ENCODE results near the gene VASP. TPM values are rescaled to one million over a fixed set of nuclear protein-coding genes. Genes with fewer than 3 reads are reported as not detected.
A peak's percentile ranks its signal among the peaks of the same experiment; 100 is the strongest.

VASP gene
- polyA plus RNA-seq, 2 of the 4 experiments (the other 2 are of a cell fraction): 64.5 to 94.3 TPM

DNA sequence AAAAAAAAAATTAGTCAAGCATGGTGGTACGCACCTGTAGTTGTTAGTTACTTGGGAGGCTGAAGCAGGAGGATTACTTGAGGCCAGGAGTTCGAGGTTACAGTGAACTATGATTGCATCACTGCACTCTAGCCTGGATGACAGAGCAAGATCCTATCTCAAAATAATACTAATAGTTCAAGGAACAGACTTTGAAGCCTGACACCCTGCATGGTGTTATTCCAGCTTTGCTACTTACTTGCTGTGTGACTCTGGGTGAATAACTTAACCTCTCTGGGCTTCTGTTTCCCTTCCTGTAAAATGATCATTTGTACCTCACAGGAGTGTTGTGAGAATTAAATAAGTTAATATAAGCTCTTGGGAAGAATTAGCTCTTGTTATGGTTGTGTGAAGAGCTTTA is 43.0 kb upstream of the VASP start:
- 75% methylated on average over 2 of the region's 2 CpGs for WGBS (ENCODE audit: missing lambda C conversion rate)
- DNase-seq (ENCODE audit: low read depth in 1 of 2, low spot score in 1 of 2): no peak
- no peak for ATAC-seq
- no peak for FAIRE-seq
- no peaks in the 10 kb centered on the region for H3K9me3 ChIP-seq
- ChIA-PET CTCF (interaction anchor here (1.1 to 33.4 kb wide), 4 partner anchors 9 to 27 kb away, joined by 3 to 1883 read pairs (median 132); partner anchors contain the start of gene ERCC1), POLR2A (no interaction called here)
- TF ChIP-seq ZNF302 (CRISPR knock-in tag; IDR thresholded peaks at IDR 0.05) (no peak), ZSCAN20 (CRISPR knock-in tag; IDR thresholded peaks at IDR 0.05) (no peak), CEBPB (IDR thresholded peaks at IDR 0.05) (peak in 1 of 2 experiments; percentile 21; a peak in 1 of 4 replicates), KDM1A (IDR thresholded peaks at IDR 0.05; ENCODE audit: low read depth) (peak; percentile 49; the same call in 1 of the 2 replicates), ZC3H11A (IDR thresholded peaks at IDR 0.05) (no peak), HOXA7 (CRISPR knock-in tag; IDR thresholded peaks at IDR 0.05) (no peak; the same call in 1 of the 2 replicates), POLR2A (IDR thresholded peaks at IDR 0.05; ENCODE audit: low read length) (no peak), ZFP36 (IDR thresholded peaks at IDR 0.05; ENCODE audit: borderline replicate concordance, partially characterized antibody) (peak; percentile 81)
- TF ChIP-seq, protein P1, sequence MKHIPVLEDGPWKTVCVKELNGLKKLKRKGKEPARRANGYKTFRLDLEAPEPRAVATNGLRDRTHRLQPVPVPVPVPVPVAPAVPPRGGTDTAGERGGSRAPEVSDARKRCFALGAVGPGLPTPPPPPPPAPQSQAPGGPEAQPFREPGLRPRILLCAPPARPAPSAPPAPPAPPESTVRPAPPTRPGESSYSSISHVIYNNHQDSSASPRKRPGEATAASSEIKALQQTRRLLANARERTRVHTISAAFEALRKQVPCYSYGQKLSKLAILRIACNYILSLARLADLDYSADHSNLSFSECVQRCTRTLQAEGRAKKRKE (CRISPR knock-in tag; IDR thresholded peaks at IDR 0.05; ENCODE audit: low read depth): no peak
- TF ChIP-seq, protein P2, sequence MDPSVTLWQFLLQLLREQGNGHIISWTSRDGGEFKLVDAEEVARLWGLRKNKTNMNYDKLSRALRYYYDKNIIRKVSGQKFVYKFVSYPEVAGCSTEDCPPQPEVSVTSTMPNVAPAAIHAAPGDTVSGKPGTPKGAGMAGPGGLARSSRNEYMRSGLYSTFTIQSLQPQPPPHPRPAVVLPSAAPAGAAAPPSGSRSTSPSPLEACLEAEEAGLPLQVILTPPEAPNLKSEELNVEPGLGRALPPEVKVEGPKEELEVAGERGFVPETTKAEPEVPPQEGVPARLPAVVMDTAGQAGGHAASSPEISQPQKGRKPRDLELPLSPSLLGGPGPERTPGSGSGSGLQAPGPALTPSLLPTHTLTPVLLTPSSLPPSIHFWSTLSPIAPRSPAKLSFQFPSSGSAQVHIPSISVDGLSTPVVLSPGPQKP (IDR thresholded peaks at IDR 0.05; ENCODE audit: low read depth, low read length): no peak
- H3K4me1 ChIP-seq: peaks cover 20% of the 10 kb centered on the region
- H3K4me3 ChIP-seq: no peak overlapping the region
- H3K27ac ChIP-seq: no peak overlapping the region
- H3K4me2 ChIP-seq: no peak overlapping the region

DNA sequence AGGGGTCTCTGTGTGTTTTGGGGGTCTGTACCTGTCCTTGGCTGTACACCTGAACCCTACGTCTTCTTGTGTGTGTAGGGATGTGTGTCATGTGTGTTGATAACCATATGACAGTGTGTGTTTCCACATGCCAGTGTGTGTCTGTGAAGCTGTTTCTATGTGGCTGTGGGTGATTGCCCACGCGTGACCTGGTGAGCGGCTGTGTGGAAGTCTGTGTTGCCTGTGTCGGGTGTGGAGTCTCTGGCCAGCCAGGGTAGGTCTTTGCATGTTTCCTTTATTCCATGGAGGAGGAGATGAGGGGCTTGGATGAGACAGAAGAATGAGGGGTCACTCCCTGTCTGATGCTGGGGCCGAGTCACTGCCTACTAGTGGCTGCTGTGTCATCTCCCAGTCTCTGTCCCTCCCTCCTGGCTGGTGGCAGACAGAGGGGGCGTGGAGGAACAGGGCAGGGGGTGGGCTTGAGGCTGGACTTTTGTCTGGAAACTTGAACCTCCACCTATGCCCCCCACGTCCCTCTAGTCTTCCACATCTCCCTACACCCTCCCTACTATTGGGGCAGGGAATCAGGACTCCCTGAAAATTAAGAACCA is 42.3 kb upstream of the VASP start:
- Histone ChIP-seq H3K4me3 (no peak overlapping the region), H3K4me2 (no peak overlapping the region), H3K4me1 (peaks cover 19% of the 10 kb centered on the region), H3K27ac (no peak overlapping the region), H3K9me3 (no peaks in the 10 kb centered on the region)
- TF ChIP-seq, protein P3, sequence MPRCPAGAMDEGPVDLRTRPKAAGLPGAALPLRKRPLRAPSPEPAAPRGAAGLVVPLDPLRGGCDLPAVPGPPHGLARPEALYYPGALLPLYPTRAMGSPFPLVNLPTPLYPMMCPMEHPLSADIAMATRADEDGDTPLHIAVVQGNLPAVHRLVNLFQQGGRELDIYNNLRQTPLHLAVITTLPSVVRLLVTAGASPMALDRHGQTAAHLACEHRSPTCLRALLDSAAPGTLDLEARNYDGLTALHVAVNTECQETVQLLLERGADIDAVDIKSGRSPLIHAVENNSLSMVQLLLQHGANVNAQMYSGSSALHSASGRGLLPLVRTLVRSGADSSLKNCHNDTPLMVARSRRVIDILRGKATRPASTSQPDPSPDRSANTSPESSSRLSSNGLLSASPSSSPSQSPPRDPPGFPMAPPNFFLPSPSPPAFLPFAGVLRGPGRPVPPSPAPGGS (IDR thresholded peaks at IDR 0.05): no peak
- no peak for TF ChIP-seq PHF8 (IDR thresholded peaks at IDR 0.05; ENCODE audit: borderline replicate concordance, low read depth)
- TF ChIP-seq EHF (CRISPR knock-in tag; IDR thresholded peaks at IDR 0.05): no peak
- no peak for TF ChIP-seq KDM5A (IDR thresholded peaks at IDR 0.05)
- TF ChIP-seq, protein P4, sequence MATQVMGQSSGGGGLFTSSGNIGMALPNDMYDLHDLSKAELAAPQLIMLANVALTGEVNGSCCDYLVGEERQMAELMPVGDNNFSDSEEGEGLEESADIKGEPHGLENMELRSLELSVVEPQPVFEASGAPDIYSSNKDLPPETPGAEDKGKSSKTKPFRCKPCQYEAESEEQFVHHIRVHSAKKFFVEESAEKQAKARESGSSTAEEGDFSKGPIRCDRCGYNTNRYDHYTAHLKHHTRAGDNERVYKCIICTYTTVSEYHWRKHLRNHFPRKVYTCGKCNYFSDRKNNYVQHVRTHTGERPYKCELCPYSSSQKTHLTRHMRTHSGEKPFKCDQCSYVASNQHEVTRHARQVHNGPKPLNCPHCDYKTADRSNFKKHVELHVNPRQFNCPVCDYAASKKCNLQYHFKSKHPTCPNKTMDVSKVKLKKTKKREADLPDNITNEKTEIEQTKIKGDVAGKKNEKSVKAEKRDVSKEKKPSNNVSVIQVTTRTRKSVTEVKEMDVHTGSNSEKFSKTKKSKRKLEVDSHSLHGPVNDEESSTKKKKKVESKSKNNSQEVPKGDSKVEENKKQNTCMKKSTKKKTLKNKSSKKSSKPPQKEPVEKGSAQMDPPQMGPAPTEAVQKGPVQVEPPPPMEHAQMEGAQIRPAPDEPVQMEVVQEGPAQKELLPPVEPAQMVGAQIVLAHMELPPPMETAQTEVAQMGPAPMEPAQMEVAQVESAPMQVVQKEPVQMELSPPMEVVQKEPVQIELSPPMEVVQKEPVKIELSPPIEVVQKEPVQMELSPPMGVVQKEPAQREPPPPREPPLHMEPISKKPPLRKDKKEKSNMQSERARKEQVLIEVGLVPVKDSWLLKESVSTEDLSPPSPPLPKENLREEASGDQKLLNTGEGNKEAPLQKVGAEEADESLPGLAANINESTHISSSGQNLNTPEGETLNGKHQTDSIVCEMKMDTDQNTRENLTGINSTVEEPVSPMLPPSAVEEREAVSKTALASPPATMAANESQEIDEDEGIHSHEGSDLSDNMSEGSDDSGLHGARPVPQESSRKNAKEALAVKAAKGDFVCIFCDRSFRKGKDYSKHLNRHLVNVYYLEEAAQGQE (IDR thresholded peaks at IDR 0.05): no peak
- TF ChIP-seq, protein P5, sequence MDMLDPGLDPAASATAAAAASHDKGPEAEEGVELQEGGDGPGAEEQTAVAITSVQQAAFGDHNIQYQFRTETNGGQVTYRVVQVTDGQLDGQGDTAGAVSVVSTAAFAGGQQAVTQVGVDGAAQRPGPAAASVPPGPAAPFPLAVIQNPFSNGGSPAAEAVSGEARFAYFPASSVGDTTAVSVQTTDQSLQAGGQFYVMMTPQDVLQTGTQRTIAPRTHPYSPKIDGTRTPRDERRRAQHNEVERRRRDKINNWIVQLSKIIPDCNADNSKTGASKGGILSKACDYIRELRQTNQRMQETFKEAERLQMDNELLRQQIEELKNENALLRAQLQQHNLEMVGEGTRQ (IDR thresholded peaks at IDR 0.05): no peak
- TF ChIP-seq POLR2A (IDR thresholded peaks at IDR 0.05; ENCODE audit: low read length): no peak
- TF ChIP-seq EHMT2 (IDR thresholded peaks at IDR 0.05; ENCODE audit: low read depth): no peak
- TF ChIP-seq JUNB (IDR thresholded peaks at IDR 0.05): no peak
- TF ChIP-seq MYC (IDR thresholded peaks at IDR 0.05; ENCODE audit: borderline replicate concordance, low read length): no peak
- TF ChIP-seq, protein P6, sequence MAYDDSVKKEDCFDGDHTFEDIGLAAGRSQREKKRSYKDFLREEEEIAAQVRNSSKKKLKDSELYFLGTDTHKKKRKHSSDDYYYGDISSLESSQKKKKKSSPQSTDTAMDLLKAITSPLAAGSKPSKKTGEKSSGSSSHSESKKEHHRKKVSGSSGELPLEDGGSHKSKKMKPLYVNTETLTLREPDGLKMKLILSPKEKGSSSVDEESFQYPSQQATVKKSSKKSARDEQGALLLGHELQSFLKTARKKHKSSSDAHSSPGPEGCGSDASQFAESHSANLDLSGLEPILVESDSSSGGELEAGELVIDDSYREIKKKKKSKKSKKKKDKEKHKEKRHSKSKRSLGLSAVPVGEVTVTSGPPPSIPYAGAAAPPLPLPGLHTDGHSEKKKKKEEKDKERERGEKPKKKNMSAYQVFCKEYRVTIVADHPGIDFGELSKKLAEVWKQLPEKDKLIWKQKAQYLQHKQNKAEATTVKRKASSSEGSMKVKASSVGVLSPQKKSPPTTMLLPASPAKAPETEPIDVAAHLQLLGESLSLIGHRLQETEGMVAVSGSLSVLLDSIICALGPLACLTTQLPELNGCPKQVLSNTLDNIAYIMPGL (CRISPR knock-in tag; IDR thresholded peaks at IDR 0.05; ENCODE audit: borderline replicate concordance): no peak
- no peak for TF ChIP-seq HEYL (CRISPR knock-in tag; IDR thresholded peaks at IDR 0.05)
- TF ChIP-seq ESRRA (IDR thresholded peaks at IDR 0.05; ENCODE audit: borderline replicate concordance, low read length): no peak
- no peak for TF ChIP-seq BHLHE40 (IDR thresholded peaks at IDR 0.05; ENCODE audit: low read depth, low read length)
- ChIA-PET CTCF (interaction anchor here (1.1 to 33.4 kb wide), 4 partner anchors 9 to 28 kb away, joined by 3 to 1883 read pairs (median 132); partner anchors contain the start of gene ERCC1), POLR2A (no interaction called here)
- WGBS (ENCODE audit: missing lambda C conversion rate): 67% methylated on average over 8 of the region's 8 CpGs
- DNase-seq (ENCODE audit: low read depth in 1 of 2, low spot score in 1 of 2): peak in 1 of 2 experiments; percentile 58
- no peak for ATAC-seq
- no peak for FAIRE-seq

Measured in A549 (cell line).